Natural killer cell (primary cell): ENCODE measurements around the gene FBXL19. TPM values are rescaled to one million over a fixed set of nuclear protein-coding genes. Genes with fewer than 3 reads are reported as not detected.
A peak's percentile ranks its signal among the peaks of the same experiment; 100 is the strongest.

ENCODE experiments used
- ATAC-seq, 3 donors: fragments of 150-1000 bp in 2 of 3; fragments of 200-7000 bp in 1 of 3; cut with Tn5 transposase; 1 replicate in 1 of 3; 2 replicates in 2 of 3; pipeline ENCODE4 v1.10.0; 2021; ENCODE audit warnings: mild to moderate bottlenecking in 2 of 3, moderate library complexity in 2 of 3
- DNase-seq, 2 donors: peaks; one replicate each; pipeline versions ENCODE4 v3.0.0 to v3.0.0-alpha.2; 2013 to 2021; ENCODE audit warnings: mixed read lengths in 1 of 2
- H3K27ac ChIP-seq: one replicate; pipeline ENCODE4 v1.5.1; 2013; ENCODE audit warnings: mild to moderate bottlenecking, low read length
- H3K27me3 ChIP-seq: one replicate; pipeline ENCODE4 v1.6.1; 2013; ENCODE audit warnings: low read length; ENCODE audit not compliant: control insufficient read depth, insufficient read depth
- H3K36me3 ChIP-seq: one replicate; pipeline ENCODE4 v1.6.1; 2013; ENCODE audit warnings: low read length; ENCODE audit not compliant: control insufficient read depth, insufficient read depth
- H3K4me1 ChIP-seq: one replicate; pipeline ENCODE4 v1.6.1; 2013; ENCODE audit warnings: low read length; ENCODE audit not compliant: control insufficient read depth, insufficient read depth
- H3K4me3 ChIP-seq: one replicate; pipeline ENCODE4 v1.5.1; 2013; ENCODE audit warnings: low read length
- H3K9me3 ChIP-seq: one replicate; pipeline ENCODE4 v1.6.1; 2013; ENCODE audit warnings: low read length; ENCODE audit not compliant: control insufficient read depth, insufficient read depth
- H3K27ac Mint-ChIP-seq, 2 donors: one replicate each; pipeline ENCODE4 v1.8.0; 2022; ENCODE audit warnings: mild to moderate bottlenecking in 2 of 2, mixed read lengths in 2 of 2, moderate library complexity in 1 of 2
- H3K27me3 Mint-ChIP-seq, 2 donors: one replicate each; pipeline ENCODE4 v1.8.0; 2022; ENCODE audit warnings: low read depth in 2 of 2, mixed read lengths in 2 of 2
- H3K36me3 Mint-ChIP-seq: one replicate; pipeline ENCODE4 v1.8.0; 2022; ENCODE audit warnings: mixed read lengths
- H3K4me1 Mint-ChIP-seq, 2 donors: one replicate each; pipeline ENCODE4 v1.8.0; 2022; ENCODE audit warnings: mixed read lengths in 2 of 2
- H3K4me3 Mint-ChIP-seq: one replicate; pipeline ENCODE4 v1.8.0; 2022; ENCODE audit warnings: mild to moderate bottlenecking, moderate library complexity, mixed read lengths
- H3K9me3 Mint-ChIP-seq, 2 donors: one replicate each; pipeline ENCODE4 v1.8.0; 2022; ENCODE audit warnings: mixed read lengths in 2 of 2
- CTCF ChIP-seq: fragments of 200-600 bp; IDR thresholded peaks from one replicate; pipeline ENCODE4 v1.8.0; 2022; ENCODE audit warnings: antibody characterized with exemption
- WGBS: methylation state at CpG from one replicate; pipeline ENCODE4 v1.1.7; 2013; ENCODE audit warnings: missing lambda C conversion rate; ENCODE audit not compliant: insufficient coverage; 5-methylcytosine and 5-hydroxymethylcytosine counted together
- intact Hi-C: fragments of 100-400 bp; cut with micrococcal nuclease; formaldehyde crosslinking; loops from one replicate; pipeline ENCODE4 v1.14.2; 2022
- total RNA-seq, 4 donors: library from RNA; stranded (reverse); fragments of 120-200 nt in 1 of 4; gene quantifications; one replicate each; pipeline versions ENCODE4 v1.2.3 to v1.2.4, GENCODE V29; 2013 to 2022

Gene FBXL19
- total RNA-seq = 10 to 100 TPM; 10.1 to 13.3 (median 12.4) TPM
- 8.3 TPM for total RNA-seq (2013)

GRCh38 chr16:30923554-30924075, at the start of gene FBXL19:
Gene FBXL19, plus strand, starts transcription at chr16:30923572. Its CDS starts 2,183 bp downstream, at chr16:30925755.
- DNase-seq (no peak), ATAC-seq (no peak)
- Mint-ChIP-seq H3K9me3 (no peaks in the 10 kb centered on the region), H3K4me3 (peak within 1 kb of the TSS; percentile 100), H3K36me3 (no peaks in the 10 kb centered on the region), H3K27me3 (no peaks in the 10 kb centered on the region), H3K4me1 (peaks cover 15 to 38% of the 10 kb centered on the region in 2 donors), H3K27ac (peak within 1 kb of the TSS; percentile 99 to 100)
- Histone ChIP-seq H3K27me3 (no peaks in the 10 kb centered on the region), H3K27ac (peak within 1 kb of the TSS; percentile 96), H3K4me1 (peaks cover 21% of the 10 kb centered on the region), H3K36me3 (no peaks in the 10 kb centered on the region), H3K9me3 (no peaks in the 10 kb centered on the region), H3K4me3 (peak within 1 kb of the TSS; percentile 86)
- intact Hi-C loops = loop anchor here (2.0 to 5.0 kb wide), 5 partner anchors 33 to 226 kb away; partner anchors contain the start of genes CFAP119, RNF40, SETD1A and SRCAP
- no peak for TF ChIP-seq CTCF
- WGBS = 0% methylated on average over 14 of the region's 31 CpGs

GRCh38 chr16:30874244-30874820, 49.0 kb upstream of the FBXL19 start:
- Histone ChIP-seq H3K27ac (peak overlapping the region; percentile 83), H3K36me3 (peaks cover 7% of the 10 kb centered on the region), H3K4me3 (peak overlapping the region; percentile 71), H3K9me3 (no peaks in the 10 kb centered on the region), H3K4me1 (peaks cover 43% of the 10 kb centered on the region), H3K27me3 (no peaks in the 10 kb centered on the region)
- Mint-ChIP-seq H3K36me3 (no peaks in the 10 kb centered on the region), H3K4me3 (peak overlapping the region; percentile 97), H3K9me3 (no peaks in the 10 kb centered on the region), H3K27me3 (no peaks in the 10 kb centered on the region), H3K4me1 (peaks cover 39 to 54% of the 10 kb centered on the region in 2 donors), H3K27ac (peak overlapping the region; percentile 92 to 99)
- intact Hi-C loops = loop anchor here (2.0 kb wide), 2 partner anchors 28 to 48 kb away; partner anchors contain the start of gene FBXL19
- WGBS = 21% methylated on average over 23 of the region's 23 CpGs
- no peak for TF ChIP-seq CTCF
- no peak for DNase-seq
- no peak for ATAC-seq

GRCh38 chr16:30874821-30875717, 48.3 kb upstream of the FBXL19 start:
- Mint-ChIP-seq H3K36me3 (no peaks in the 10 kb centered on the region), H3K4me3 (peak overlapping the region; percentile 97), H3K27me3 (no peaks in the 10 kb centered on the region), H3K9me3 (no peaks in the 10 kb centered on the region), H3K27ac (peak overlapping the region; percentile 92 to 99), H3K4me1 (peaks cover 39 to 54% of the 10 kb centered on the region in 2 donors)
- TF ChIP-seq CTCF = no peak
- Histone ChIP-seq H3K9me3 (no peaks in the 10 kb centered on the region), H3K4me1 (peaks cover 43% of the 10 kb centered on the region), H3K27ac (peak overlapping the region; percentile 83), H3K4me3 (peak overlapping the region; percentile 71), H3K36me3 (peaks cover 7% of the 10 kb centered on the region), H3K27me3 (no peaks in the 10 kb centered on the region)
- under 1% methylated on average over 85 of the region's 85 CpGs for WGBS
- intact Hi-C loops = loop anchor here (2.0 to 5.0 kb wide), 3 partner anchors 28 to 48 kb away; partner anchors contain the start of gene FBXL19
- DNase-seq (peak; percentile 89 to 94), ATAC-seq (peak; percentile 69 to 94 (median 86))
